SK-N-SH treated with all-trans-retinoic acid at 6 μM for 48 hours (cell line): Measurements from ENCODE around the gene SLC30A10.

Experiments used
- CSDC2 ChIP-seq: fragments of 250-450 bp; sonication (Bioruptor Pico); IDR thresholded peaks from 2 replicates; pipeline ENCODE4 v1.5.0; 2020; ENCODE audit warnings: mild to moderate bottlenecking, moderate library complexity
- GLIS3 ChIP-seq: fragments of 250-450 bp; sonication (Bioruptor Pico); IDR thresholded peaks from 2 replicates; pipeline ENCODE4 v1.5.0; 2020; ENCODE audit warnings: mild to moderate bottlenecking, moderate library complexity
- ZFP30 ChIP-seq: fragments of 450-650 bp; formaldehyde crosslinking; IDR thresholded peaks from 2 replicates; pipeline ENCODE4 v1.5.0; 2022; ENCODE audit warnings: mild to moderate bottlenecking, moderate library complexity
- TF ChIP-seq, protein P1 (sequence below): fragments of 250-450 bp; sonication (Bioruptor Pico); IDR thresholded peaks from 2 replicates; pipeline ENCODE4 v1.5.1; 2021; ENCODE audit warnings: mild to moderate bottlenecking, moderate library complexity
- TF ChIP-seq, protein P2 (sequence below): fragments of 250-450 bp; sonication (Bioruptor Pico); IDR thresholded peaks from 2 replicates; pipeline ENCODE4 v1.5.1; 2020; ENCODE audit warnings: low read depth, mild to moderate bottlenecking, moderate library complexity

DNA sequence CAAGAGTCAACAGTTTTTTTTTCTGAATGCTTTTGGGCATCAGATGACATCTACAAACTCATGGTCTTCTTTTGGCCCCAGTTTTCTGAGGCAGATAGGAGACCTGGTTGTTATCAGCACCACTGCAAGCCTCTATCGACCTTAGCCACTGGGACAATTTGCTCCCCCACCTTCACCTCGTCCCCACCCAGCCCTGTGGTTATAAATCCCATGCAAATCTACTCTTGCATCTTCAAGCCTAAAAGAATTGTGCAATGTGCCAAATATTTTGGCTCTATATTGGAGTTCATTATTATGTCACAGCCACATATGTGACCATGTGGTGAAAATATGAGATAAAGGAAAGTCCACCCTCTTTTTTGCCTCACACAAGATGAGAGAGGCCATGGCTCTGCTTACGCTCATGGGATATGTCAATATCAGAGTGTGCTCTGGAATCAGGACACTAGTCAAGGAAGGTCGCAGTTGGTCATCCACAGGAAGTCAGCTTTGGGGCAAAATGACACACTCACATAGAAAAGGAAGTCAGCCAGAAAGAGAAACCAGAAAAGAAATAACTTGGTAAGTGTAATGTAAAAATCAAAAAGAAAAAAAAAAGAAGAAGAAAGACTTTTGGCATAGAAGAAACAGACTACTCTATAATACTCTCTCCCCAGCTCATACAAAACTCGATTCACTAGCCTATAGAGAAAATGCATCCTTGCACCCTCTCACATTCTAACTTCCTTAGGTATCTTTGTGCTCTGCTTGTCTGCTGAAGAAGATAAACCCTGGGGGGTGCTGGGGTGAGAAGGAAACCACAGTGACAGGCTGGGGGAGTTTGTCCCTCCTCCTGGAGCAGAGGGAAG, 21.2 kb downstream of the SLC30A10 start:
- no peak for TF ChIP-seq CSDC2
- TF ChIP-seq, protein P1, sequence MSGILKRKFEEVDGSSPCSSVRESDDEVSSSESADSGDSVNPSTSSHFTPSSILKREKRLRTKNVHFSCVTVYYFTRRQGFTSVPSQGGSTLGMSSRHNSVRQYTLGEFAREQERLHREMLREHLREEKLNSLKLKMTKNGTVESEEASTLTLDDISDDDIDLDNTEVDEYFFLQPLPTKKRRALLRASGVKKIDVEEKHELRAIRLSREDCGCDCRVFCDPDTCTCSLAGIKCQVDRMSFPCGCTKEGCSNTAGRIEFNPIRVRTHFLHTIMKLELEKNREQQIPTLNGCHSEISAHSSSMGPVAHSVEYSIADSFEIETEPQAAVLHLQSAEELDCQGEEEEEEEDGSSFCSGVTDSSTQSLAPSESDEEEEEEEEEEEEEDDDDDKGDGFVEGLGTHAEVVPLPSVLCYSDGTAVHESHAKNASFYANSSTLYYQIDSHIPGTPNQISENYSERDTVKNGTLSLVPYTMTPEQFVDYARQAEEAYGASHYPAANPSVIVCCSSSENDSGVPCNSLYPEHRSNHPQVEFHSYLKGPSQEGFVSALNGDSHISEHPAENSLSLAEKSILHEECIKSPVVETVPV: no peak
- TF ChIP-seq, protein P2, sequence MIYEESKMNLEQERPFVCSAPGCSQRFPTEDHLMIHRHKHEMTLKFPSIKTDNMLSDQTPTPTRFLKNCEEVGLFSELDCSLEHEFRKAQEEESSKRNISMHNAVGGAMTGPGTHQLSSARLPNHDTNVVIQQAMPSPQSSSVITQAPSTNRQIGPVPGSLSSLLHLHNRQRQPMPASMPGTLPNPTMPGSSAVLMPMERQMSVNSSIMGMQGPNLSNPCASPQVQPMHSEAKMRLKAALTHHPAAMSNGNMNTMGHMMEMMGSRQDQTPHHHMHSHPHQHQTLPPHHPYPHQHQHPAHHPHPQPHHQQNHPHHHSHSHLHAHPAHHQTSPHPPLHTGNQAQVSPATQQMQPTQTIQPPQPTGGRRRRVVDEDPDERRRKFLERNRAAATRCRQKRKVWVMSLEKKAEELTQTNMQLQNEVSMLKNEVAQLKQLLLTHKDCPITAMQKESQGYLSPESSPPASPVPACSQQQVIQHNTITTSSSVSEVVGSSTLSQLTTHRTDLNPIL (CRISPR knock-in tag): no peak
- no peak for TF ChIP-seq ZFP30 (CRISPR knock-in tag)
- TF ChIP-seq GLIS3: no peak
